GM23338 (cell line): Measurements from ENCODE around the gene TEX54. TPM values are rescaled to one million over a fixed set of nuclear protein-coding genes. Genes with fewer than 3 reads are reported as not detected.

Source experiments
- ATAC-seq: fragments of 200-7000 bp; cut with Tn5 transposase; 3 replicates; pipeline ENCODE4 v1.9.1; 2020
- DNase-seq: peaks from one replicate; pipeline ENCODE4 v3.0.0-alpha.2; 2015; ENCODE audit warnings: low spot score
- H2AFZ ChIP-seq: fragments of 200-600 bp; sonication (generic); 2 replicates; pipeline ENCODE4 v1.8.0; 2016; ENCODE audit warnings: antibody characterized with exemption, mild to moderate bottlenecking, moderate library complexity
- H3F3A ChIP-seq: fragments of 200-600 bp; sonication (generic); replicated peaks from 2 replicates; pipeline ENCODE4 v1.8.0; 2017; ENCODE audit warnings: antibody characterized with exemption, mixed run types, low read depth
- H3K27ac ChIP-seq: fragments of 200-600 bp; sonication (generic); 2 replicates; pipeline ENCODE4 v1.6.1; 2016; ENCODE audit warnings: low read depth
- H3K27me3 ChIP-seq: fragments of 200-600 bp; sonication (generic); 2 replicates; pipeline ENCODE4 v1.8.0; 2016; ENCODE audit warnings: mild to moderate bottlenecking, mixed run types, moderate library complexity; ENCODE audit not compliant: insufficient read depth
- H3K36me3 ChIP-seq: fragments of 200-600 bp; sonication (generic); 2 replicates; pipeline ENCODE4 v1.8.0; 2016; ENCODE audit warnings: mild to moderate bottlenecking; ENCODE audit not compliant: insufficient read depth
- H3K4me1 ChIP-seq: fragments of 200-600 bp; sonication (generic); 2 replicates; pipeline ENCODE4 v1.8.0; 2016; ENCODE audit warnings: mild to moderate bottlenecking, moderate library complexity; ENCODE audit not compliant: insufficient read depth
- H3K4me2 ChIP-seq: fragments of 200-600 bp; sonication (generic); 2 replicates; pipeline ENCODE4 v1.7.1; 2017; ENCODE audit warnings: mixed run types
- H3K4me3 ChIP-seq: fragments of 200-600 bp; sonication (generic); 2 replicates; pipeline ENCODE4 v1.6.1; 2016; ENCODE audit warnings: mixed run types
- H3K79me2 ChIP-seq: fragments of 200-600 bp; sonication (generic); replicated peaks from 2 replicates; pipeline ENCODE4 v1.8.0; 2017; ENCODE audit warnings: mild to moderate bottlenecking; ENCODE audit not compliant: insufficient read depth
- H3K9me2 ChIP-seq: fragments of 200-600 bp; sonication (generic); 2 replicates; pipeline ENCODE4 v1.8.0; 2017; ENCODE audit not compliant: insufficient read depth
- H4K20me1 ChIP-seq: fragments of 200-600 bp; sonication (generic); replicated peaks from 2 replicates; pipeline ENCODE4 v1.8.0; 2017; ENCODE audit warnings: mild to moderate bottlenecking; ENCODE audit not compliant: insufficient read depth
- H3K27ac Mint-ChIP-seq: 2 replicates; pipeline ENCODE4 v1.8.0; 2020; ENCODE audit warnings: inconsistent platforms, mild to moderate bottlenecking, moderate library complexity, mixed read lengths
- H3K27me3 Mint-ChIP-seq: 3 replicates; pipeline ENCODE4 v1.8.0; 2022; ENCODE audit warnings: low read depth, mild to moderate bottlenecking, moderate library complexity, mixed read lengths, inconsistent platforms; ENCODE audit not compliant: insufficient read depth, poor library complexity
- H3K36me3 Mint-ChIP-seq: 3 replicates; pipeline ENCODE4 v1.8.0; 2021; ENCODE audit warnings: low read depth, mild to moderate bottlenecking, inconsistent platforms, moderate library complexity, mixed read lengths
- H3K4me1 Mint-ChIP-seq: 3 replicates; pipeline ENCODE4 v1.8.0; 2020; ENCODE audit warnings: mild to moderate bottlenecking, inconsistent platforms, mixed read lengths
- H3K4me3 Mint-ChIP-seq: 3 replicates; pipeline ENCODE4 v1.8.0; 2021; ENCODE audit warnings: moderate library complexity, mild to moderate bottlenecking, inconsistent platforms, mixed read lengths
- H3K9me3 Mint-ChIP-seq: 3 replicates; pipeline ENCODE4 v1.8.0; 2020; ENCODE audit warnings: moderate library complexity, mild to moderate bottlenecking, inconsistent platforms, mixed read lengths
- ETS1 ChIP-seq: IDR thresholded peaks from 2 replicates; pipeline ENCODE4 v1.6.1; 2016; ENCODE audit warnings: antibody characterized with exemption
- EZH2 ChIP-seq: fragments of 200-600 bp; sonication (generic); IDR thresholded peaks from one replicate; pipeline ENCODE4 v1.8.0; 2017; ENCODE audit warnings: antibody characterized with exemption, mild to moderate bottlenecking, low read depth; ENCODE audit not compliant: unreplicated experiment
- EZH2phosphoT487 ChIP-seq: fragments of 200-600 bp; sonication (generic); IDR thresholded peaks from one replicate; pipeline ENCODE4 v1.8.1; 2018; ENCODE audit warnings: antibody characterized with exemption; ENCODE audit not compliant: unreplicated experiment
- JUNB ChIP-seq: IDR thresholded peaks from one replicate; pipeline ENCODE4 v1.6.1; 2016; ENCODE audit warnings: antibody characterized with exemption; ENCODE audit not compliant: unreplicated experiment
- NANOG ChIP-seq: IDR thresholded peaks from 2 replicates; pipeline ENCODE4 v1.6.1; 2016; ENCODE audit warnings: antibody characterized with exemption, borderline replicate concordance
- POLR2AphosphoS5 ChIP-seq: IDR thresholded peaks from 2 replicates; pipeline ENCODE4 v1.6.1; 2016; ENCODE audit warnings: antibody characterized with exemption, low read depth
- REST ChIP-seq: IDR thresholded peaks from one replicate; pipeline ENCODE4 v1.6.1; 2018; ENCODE audit warnings: antibody characterized with exemption; ENCODE audit not compliant: unreplicated experiment
- STAT1 ChIP-seq: IDR thresholded peaks from one replicate; pipeline ENCODE4 v1.6.1; 2016; ENCODE audit warnings: antibody characterized with exemption; ENCODE audit not compliant: unreplicated experiment
- ZNF331 ChIP-seq: fragments of 250-450 bp; sonication (Bioruptor Pico); IDR thresholded peaks from 2 replicates; pipeline ENCODE4 v1.5.0; 2020; ENCODE audit warnings: low read depth, mild to moderate bottlenecking, moderate library complexity
- polyA plus RNA-seq: library from polyadenylated mRNA; unstranded; fragments of >200 nt; fragmentation: Nextera tagmentation; extraction: Ambion mirVana; gene quantifications from 2 replicates; pipeline ENCODE4 v1.2.1, GENCODE V29; 2016
- total RNA-seq: library from RNA; depleted of rRNA; stranded (reverse); fragments of >200 nt; shearing (Covaris generic); gene quantifications from 2 replicates; pipeline ENCODE4 v1.2.3, GENCODE V29; 2014
- TF ChIP-seq, protein P1 (sequence below): fragments of 250-450 bp; sonication (Bioruptor Pico); IDR thresholded peaks from 2 replicates; pipeline ENCODE4 v1.5.0; 2020; ENCODE audit warnings: mild to moderate bottlenecking, moderate library complexity
- TF ChIP-seq, protein P2 (sequence below), 2 experiments: fragments of 200-600 bp in 1 of 2; sonication (generic) in 1 of 2; conservative IDR thresholded peaks; 2 replicates each; pipeline versions ENCODE4 v1.5.1 to v1.6.1; 2016 to 2017; ENCODE audit warnings: antibody characterized with exemption in 2 of 2, low read depth in 2 of 2, mild to moderate bottlenecking in 2 of 2, moderate library complexity in 1 of 2

The TEX54 gene
- total and polyA plus RNA-seq, 2 experiments from 2014 or later = 1.9 TPM; not detected in 1

DNA sequence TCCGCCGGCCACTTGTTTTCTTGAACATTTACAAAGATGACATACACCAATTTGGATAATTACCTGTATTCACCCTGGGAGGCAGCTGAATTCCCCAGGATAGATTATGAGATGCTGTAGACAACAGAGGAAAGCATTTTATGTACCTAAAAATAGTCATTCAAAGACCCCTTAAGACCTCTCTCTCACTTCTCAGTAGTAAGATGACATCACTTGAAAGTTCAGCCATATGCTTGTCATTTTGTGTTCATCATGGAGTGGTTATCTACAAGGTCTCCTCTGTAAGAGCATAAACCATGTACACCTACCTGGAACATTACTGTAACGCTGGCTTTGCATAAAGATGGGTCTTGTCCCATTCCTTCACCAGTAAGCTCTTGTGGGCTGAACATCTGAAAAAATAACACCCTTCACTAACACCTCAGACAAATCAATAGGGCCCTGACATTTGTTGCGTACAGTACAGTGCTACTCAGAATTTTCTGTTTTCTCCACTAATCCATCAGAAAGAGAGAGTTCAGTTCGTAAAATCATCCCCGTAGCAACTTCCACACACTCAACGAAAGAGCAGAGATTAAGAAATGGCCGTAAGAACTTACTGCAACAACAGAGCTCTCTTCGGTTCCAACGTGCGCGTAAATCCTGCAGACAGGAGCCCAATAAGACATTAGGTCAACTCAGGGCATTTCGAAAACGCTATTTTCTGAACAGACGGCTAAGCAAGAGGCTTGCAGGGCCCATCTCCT is 22.4 kb upstream of the TEX54 start:
- H3K4me1 Mint-ChIP-seq = peaks cover 45% of the 10 kb centered on the region
- peak overlapping the region; percentile 98 for H3K4me3 Mint-ChIP-seq

More for the DNA sequence above, 22.4 kb upstream of the TEX54 start:
- Histone ChIP-seq H3K36me3 (peaks cover 38% of the 10 kb centered on the region), H3K9me2 (no peaks in the 10 kb centered on the region), H2AFZ (no peak overlapping the region), H3F3A (peaks cover 68% of the 10 kb centered on the region), H4K20me1 (peaks cover 37% of the 10 kb centered on the region), H3K27me3 (no peaks in the 10 kb centered on the region), H3K4me3 (peak overlapping the region; percentile 100), H3K27ac (peak overlapping the region; percentile 97), H3K4me2 (peak overlapping the region; percentile 100), H3K79me2 (peaks cover 74% of the 10 kb centered on the region), H3K4me1 (peaks cover 48% of the 10 kb centered on the region)
- DNase-seq = no peak
- Mint-ChIP-seq H3K27ac (peak overlapping the region; percentile 100), H3K27me3 (peaks cover 74% of the 10 kb centered on the region), H3K36me3 (peaks cover 89% of the 10 kb centered on the region), H3K9me3 (peaks cover 19% of the 10 kb centered on the region)
- TF ChIP-seq ZNF331 (CRISPR knock-in tag) (no peak), JUNB (no peak), REST (no peak), NANOG (no peak), EZH2phosphoT487 (no peak), POLR2AphosphoS5 (no peak), EZH2 (no peak), ETS1 (no peak), STAT1 (no peak)
- TF ChIP-seq, protein P1, sequence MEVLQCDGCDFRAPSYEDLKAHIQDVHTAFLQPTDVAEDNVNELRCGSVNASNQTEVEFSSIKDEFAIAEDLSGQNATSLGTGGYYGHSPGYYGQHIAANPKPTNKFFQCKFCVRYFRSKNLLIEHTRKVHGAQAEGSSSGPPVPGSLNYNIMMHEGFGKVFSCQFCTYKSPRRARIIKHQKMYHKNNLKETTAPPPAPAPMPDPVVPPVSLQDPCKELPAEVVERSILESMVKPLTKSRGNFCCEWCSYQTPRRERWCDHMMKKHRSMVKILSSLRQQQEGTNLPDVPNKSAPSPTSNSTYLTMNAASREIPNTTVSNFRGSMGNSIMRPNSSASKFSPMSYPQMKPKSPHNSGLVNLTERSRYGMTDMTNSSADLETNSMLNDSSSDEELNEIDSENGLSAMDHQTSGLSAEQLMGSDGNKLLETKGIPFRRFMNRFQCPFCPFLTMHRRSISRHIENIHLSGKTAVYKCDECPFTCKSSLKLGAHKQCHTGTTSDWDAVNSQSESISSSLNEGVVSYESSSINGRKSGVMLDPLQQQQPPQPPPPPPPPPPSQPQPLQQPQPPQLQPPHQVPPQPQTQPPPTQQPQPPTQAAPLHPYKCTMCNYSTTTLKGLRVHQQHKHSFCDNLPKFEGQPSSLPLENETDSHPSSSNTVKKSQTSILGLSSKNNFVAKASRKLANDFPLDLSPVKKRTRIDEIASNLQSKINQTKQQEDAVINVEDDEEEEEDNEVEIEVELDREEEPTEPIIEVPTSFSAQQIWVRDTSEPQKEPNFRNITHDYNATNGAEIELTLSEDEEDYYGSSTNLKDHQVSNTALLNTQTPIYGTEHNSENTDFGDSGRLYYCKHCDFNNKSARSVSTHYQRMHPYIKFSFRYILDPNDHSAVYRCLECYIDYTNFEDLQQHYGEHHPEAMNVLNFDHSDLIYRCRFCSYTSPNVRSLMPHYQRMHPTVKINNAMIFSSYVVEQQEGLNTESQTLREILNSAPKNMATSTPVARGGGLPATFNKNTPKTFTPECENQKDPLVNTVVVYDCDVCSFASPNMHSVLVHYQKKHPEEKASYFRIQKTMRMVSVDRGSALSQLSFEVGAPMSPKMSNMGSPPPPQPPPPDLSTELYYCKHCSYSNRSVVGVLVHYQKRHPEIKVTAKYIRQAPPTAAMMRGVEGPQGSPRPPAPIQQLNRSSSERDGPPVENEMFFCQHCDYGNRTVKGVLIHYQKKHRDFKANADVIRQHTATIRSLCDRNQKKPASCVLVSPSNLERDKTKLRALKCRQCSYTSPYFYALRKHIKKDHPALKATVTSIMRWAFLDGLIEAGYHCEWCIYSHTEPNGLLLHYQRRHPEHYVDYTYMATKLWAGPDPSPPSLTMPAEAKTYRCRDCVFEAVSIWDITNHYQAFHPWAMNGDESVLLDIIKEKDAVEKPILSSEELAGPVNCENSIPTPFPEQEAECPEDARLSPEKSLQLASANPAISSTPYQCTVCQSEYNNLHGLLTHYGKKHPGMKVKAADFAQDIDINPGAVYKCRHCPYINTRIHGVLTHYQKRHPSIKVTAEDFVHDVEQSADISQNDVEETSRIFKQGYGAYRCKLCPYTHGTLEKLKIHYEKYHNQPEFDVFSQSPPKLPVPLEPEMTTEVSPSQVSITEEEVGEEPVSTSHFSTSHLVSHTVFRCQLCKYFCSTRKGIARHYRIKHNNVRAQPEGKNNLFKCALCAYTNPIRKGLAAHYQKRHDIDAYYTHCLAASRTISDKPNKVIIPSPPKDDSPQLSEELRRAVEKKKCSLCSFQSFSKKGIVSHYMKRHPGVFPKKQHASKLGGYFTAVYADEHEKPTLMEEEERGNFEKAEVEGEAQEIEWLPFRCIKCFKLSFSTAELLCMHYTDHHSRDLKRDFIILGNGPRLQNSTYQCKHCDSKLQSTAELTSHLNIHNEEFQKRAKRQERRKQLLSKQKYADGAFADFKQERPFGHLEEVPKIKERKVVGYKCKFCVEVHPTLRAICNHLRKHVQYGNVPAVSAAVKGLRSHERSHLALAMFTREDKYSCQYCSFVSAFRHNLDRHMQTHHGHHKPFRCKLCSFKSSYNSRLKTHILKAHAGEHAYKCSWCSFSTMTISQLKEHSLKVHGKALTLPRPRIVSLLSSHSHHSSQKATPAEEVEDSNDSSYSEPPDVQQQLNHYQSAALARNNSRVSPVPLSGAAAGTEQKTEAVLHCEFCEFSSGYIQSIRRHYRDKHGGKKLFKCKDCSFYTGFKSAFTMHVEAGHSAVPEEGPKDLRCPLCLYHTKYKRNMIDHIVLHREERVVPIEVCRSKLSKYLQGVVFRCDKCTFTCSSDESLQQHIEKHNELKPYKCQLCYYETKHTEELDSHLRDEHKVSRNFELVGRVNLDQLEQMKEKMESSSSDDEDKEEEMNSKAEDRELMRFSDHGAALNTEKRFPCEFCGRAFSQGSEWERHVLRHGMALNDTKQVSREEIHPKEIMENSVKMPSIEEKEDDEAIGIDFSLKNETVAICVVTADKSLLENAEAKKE (CRISPR knock-in tag) = no peak
- TF ChIP-seq, protein P2, sequence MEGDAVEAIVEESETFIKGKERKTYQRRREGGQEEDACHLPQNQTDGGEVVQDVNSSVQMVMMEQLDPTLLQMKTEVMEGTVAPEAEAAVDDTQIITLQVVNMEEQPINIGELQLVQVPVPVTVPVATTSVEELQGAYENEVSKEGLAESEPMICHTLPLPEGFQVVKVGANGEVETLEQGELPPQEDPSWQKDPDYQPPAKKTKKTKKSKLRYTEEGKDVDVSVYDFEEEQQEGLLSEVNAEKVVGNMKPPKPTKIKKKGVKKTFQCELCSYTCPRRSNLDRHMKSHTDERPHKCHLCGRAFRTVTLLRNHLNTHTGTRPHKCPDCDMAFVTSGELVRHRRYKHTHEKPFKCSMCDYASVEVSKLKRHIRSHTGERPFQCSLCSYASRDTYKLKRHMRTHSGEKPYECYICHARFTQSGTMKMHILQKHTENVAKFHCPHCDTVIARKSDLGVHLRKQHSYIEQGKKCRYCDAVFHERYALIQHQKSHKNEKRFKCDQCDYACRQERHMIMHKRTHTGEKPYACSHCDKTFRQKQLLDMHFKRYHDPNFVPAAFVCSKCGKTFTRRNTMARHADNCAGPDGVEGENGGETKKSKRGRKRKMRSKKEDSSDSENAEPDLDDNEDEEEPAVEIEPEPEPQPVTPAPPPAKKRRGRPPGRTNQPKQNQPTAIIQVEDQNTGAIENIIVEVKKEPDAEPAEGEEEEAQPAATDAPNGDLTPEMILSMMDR (conservative IDR thresholded peaks at IDR 0.05; ENCODE audit: low read depth in 2 of 2) = no peak
- no peak for ATAC-seq
